ENCODE data around the gene KRTAP4-6.
"Not testable (repeated sequence)": the region's sequence is repeated elsewhere in the genome, so short reads cannot be mapped to it uniquely, and the experiment has no call there.

The KRTAP4-6 gene

DNA sequence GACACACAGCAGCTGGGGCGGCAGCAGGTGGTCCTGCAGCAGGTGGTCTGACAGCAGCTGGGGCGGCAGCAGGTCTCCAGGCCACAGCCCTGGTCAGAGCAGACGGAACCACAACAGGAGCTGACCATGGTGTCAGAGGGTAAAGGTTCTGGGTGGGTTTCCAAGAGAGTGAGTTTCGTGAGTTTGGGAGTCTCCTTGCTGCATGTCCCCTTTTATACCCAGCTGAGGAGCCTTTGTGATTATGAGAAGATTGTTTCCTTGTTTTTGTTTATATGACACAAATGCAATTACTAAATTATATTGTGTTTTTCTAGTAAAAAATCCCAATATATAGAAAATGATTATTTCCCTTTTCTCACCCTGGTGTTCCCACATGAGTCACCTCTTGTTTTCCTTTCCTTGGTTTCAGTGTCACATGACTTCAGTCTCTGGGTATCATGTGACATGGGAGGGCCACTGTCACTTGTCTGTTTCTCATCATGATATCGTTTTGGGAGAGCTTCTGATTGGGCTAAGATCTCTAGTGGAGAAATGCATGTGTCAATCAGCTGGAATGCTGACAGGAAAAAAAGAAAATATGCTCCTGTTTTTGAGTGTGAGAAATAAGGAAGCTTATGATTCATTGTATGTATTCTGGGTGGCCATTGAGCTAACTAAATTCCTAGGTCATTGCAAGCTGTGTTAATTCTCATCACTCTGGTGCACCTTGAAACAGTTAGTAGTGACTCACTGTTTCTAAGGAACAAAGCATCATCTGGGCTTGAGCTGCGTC is at the start of gene KRTAP4-6:
KRTAP4-6 (minus strand) TSS at position 185 of the 772 bp plus-strand sequence; CDS start at position 128, 57 bp downstream.
- no peak within 1 kb of the TSS for H3K9ac ChIP-seq (ENCODE audit: low read length)
- no peaks in the 10 kb centered on the region for H3K36me3 ChIP-seq (ENCODE audit: low read length)

DNA sequence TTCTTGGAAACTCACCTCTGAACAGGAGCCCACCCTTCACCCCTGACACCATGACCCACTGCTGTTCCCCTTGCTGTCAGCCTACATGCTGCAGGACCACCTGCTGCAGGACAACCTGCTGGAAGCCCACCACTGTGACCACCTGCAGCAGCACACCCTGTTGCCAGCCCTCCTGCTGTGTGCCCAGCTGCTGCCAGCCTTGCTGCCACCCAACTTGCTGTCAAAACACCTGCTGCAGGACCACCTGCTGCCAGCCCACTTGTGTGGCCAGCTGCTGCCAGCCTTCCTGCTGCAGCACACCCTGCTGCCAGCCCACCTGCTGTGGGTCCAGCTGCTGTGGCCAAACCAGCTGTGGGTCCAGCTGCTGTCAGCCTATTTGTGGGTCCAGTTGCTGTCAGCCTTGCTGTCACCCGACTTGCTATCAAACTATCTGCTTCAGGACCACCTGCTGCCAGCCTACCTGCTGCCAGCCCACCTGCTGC is 49.5 kb upstream of the KRTAP4-6 start, which contains the start of gene KRTAP9-1:
KRTAP9-1 (plus strand) TSS at position 51 of the 482 bp plus-strand sequence; CDS start at position 51, 0 bp downstream.
- not testable (repeated sequence) for H3K4me2 ChIP-seq (ENCODE audit: low read depth, low read length, poor library complexity, severe bottlenecking); H3K4me3 ChIP-seq (ENCODE audit: insufficient read depth, low read length, poor library complexity, severe bottlenecking); H2AFZ ChIP-seq (ENCODE audit: low read depth, low read length, severe bottlenecking); H4K20me1 ChIP-seq (ENCODE audit: low read depth, low read length); H3K27me3 ChIP-seq (ENCODE audit: low read length); H3F3A ChIP-seq (ENCODE audit: insufficient read depth); H3K27ac ChIP-seq (ENCODE audit: low read depth, low read length); H3K9me2 ChIP-seq (replicated peaks; ENCODE audit: insufficient read depth, low read length); H3K79me2 ChIP-seq (ENCODE audit: insufficient read depth, low read length); H3K9ac ChIP-seq (ENCODE audit: low read length); H3K36me3 ChIP-seq (ENCODE audit: low read length); H3K9me3 ChIP-seq (ENCODE audit: insufficient read depth, low read length)

More for the DNA sequence above, at the start of gene KRTAP4-6:
- H3K4me2 ChIP-seq (ENCODE audit: low read depth, low read length, poor library complexity, severe bottlenecking), result no peak within 1 kb of the TSS
- no peaks in the 10 kb centered on the region for H3K9me2 ChIP-seq (replicated peaks; ENCODE audit: insufficient read depth, low read length)
- H2AFZ ChIP-seq (ENCODE audit: low read depth, low read length, severe bottlenecking), result no peak within 1 kb of the TSS
- peaks cover 17% of the 10 kb centered on the region for H3K9me3 ChIP-seq (ENCODE audit: insufficient read depth, low read length)
- H3K79me2 ChIP-seq (ENCODE audit: insufficient read depth, low read length), result no peaks in the 10 kb centered on the region
- no peak for TF ChIP-seq EZH2phosphoT487 (conservative IDR thresholded peaks at IDR 0.05; ENCODE audit: low read length)
- TF ChIP-seq, protein P1, sequence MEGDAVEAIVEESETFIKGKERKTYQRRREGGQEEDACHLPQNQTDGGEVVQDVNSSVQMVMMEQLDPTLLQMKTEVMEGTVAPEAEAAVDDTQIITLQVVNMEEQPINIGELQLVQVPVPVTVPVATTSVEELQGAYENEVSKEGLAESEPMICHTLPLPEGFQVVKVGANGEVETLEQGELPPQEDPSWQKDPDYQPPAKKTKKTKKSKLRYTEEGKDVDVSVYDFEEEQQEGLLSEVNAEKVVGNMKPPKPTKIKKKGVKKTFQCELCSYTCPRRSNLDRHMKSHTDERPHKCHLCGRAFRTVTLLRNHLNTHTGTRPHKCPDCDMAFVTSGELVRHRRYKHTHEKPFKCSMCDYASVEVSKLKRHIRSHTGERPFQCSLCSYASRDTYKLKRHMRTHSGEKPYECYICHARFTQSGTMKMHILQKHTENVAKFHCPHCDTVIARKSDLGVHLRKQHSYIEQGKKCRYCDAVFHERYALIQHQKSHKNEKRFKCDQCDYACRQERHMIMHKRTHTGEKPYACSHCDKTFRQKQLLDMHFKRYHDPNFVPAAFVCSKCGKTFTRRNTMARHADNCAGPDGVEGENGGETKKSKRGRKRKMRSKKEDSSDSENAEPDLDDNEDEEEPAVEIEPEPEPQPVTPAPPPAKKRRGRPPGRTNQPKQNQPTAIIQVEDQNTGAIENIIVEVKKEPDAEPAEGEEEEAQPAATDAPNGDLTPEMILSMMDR (IDR thresholded peaks at IDR 0.05; ENCODE audit: insufficient read depth, low read length, poor library complexity, severe bottlenecking), result no peak
- no peaks in the 10 kb centered on the region for H4K20me1 ChIP-seq (ENCODE audit: low read depth, low read length)
- no peak within 1 kb of the TSS for H3K27ac ChIP-seq (ENCODE audit: low read depth, low read length)
- no peaks in the 10 kb centered on the region for H3K27me3 ChIP-seq (ENCODE audit: low read length)
- no peak within 1 kb of the TSS for H3K4me3 ChIP-seq (ENCODE audit: insufficient read depth, low read length, poor library complexity, severe bottlenecking)
- H3F3A ChIP-seq (ENCODE audit: insufficient read depth), result no peaks in the 10 kb centered on the region

DNA sequence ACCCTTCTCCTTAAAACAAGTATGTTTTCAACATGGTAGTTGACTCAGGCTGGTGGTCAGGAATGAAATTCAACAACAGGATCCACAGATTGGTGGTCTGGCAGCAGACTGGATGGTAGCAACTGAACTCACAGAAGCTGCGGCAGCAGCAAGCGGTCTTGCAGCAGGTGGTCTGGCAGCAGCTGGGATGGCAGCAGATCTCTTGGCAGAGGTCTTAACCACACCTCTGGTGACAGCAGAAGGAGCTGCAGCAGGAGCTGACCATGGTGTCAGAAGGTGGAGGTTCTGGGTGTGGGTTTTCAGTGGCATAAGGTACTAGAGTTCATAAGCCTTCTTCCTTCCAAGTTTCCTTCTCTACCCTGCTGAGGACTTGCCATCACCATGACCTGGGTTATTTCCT is 46.5 kb upstream of the KRTAP4-6 start:
- TF ChIP-seq, protein P1 (IDR thresholded peaks at IDR 0.05; ENCODE audit: insufficient read depth, low read length, poor library complexity, severe bottlenecking), result no peak
- TF ChIP-seq EZH2phosphoT487 (conservative IDR thresholded peaks at IDR 0.05; ENCODE audit: low read length), result no peak
- Histone ChIP-seq H3K27ac (ENCODE audit: low read depth, low read length) (no peak overlapping the region), H3K9me3 (ENCODE audit: insufficient read depth, low read length) (no peaks in the 10 kb centered on the region), H3K9me2 (replicated peaks; ENCODE audit: insufficient read depth, low read length) (no peaks in the 10 kb centered on the region), H3K27me3 (ENCODE audit: low read length) (no peaks in the 10 kb centered on the region), H4K20me1 (ENCODE audit: low read depth, low read length) (no peaks in the 10 kb centered on the region), H3F3A (ENCODE audit: insufficient read depth) (no peaks in the 10 kb centered on the region), H3K36me3 (ENCODE audit: low read length) (no peaks in the 10 kb centered on the region), H3K4me3 (ENCODE audit: insufficient read depth, low read length, poor library complexity, severe bottlenecking) (no peak overlapping the region), H3K4me2 (ENCODE audit: low read depth, low read length, poor library complexity, severe bottlenecking) (no peak overlapping the region), H2AFZ (ENCODE audit: low read depth, low read length, severe bottlenecking) (no peak overlapping the region), H3K79me2 (ENCODE audit: insufficient read depth, low read length) (no peaks in the 10 kb centered on the region), H3K9ac (ENCODE audit: low read length) (no peak overlapping the region)

DNA sequence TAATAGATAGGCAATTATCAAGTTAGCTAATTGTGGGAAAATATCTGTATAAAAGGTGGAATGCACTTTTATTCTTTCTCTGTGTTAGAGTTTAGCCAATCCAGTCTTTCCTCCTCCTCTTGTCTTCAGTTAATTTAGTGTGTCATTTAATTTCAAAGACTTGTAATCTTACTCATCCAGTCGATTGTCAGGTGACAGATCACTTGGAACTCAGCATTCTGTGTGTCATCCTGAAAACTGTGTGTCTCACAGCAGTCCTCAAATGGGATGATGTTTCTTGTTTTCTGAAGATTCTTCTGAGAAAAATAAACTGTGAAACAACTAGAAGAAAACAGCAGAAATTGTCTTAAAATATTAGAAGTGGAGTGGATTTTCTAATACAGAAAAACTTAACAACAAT is 44.7 kb upstream of the KRTAP4-6 start:
- no peaks in the 10 kb centered on the region for H4K20me1 ChIP-seq (ENCODE audit: low read depth, low read length)
- H2AFZ ChIP-seq (ENCODE audit: low read depth, low read length, severe bottlenecking), result no peak overlapping the region
- H3K79me2 ChIP-seq (ENCODE audit: insufficient read depth, low read length), result no peaks in the 10 kb centered on the region
- H3K9me2 ChIP-seq (replicated peaks; ENCODE audit: insufficient read depth, low read length), result no peaks in the 10 kb centered on the region
- TF ChIP-seq EZH2phosphoT487 (conservative IDR thresholded peaks at IDR 0.05; ENCODE audit: low read length), result no peak
- TF ChIP-seq, protein P1 (IDR thresholded peaks at IDR 0.05; ENCODE audit: insufficient read depth, low read length, poor library complexity, severe bottlenecking), result no peak
- H3K27ac ChIP-seq (ENCODE audit: low read depth, low read length), result no peak overlapping the region
- H3K4me2 ChIP-seq (ENCODE audit: low read depth, low read length, poor library complexity, severe bottlenecking), result no peak overlapping the region
- H3K27me3 ChIP-seq (ENCODE audit: low read length), result 0 out of 2 replicates have a peak, but pooled peaks cover 3% of the 10 kb centered on the region
- no peaks in the 10 kb centered on the region for H3K36me3 ChIP-seq (ENCODE audit: low read length)
- H3K4me3 ChIP-seq (ENCODE audit: insufficient read depth, low read length, poor library complexity, severe bottlenecking), result no peak overlapping the region
- H3K9me3 ChIP-seq (ENCODE audit: insufficient read depth, low read length), result no peaks in the 10 kb centered on the region
- no peak overlapping the region for H3K9ac ChIP-seq (ENCODE audit: low read length)
- no peaks in the 10 kb centered on the region for H3F3A ChIP-seq (ENCODE audit: insufficient read depth)
